NCI-H510A treated with DMSO at 0.1 percent for 48 hours (cell line): ENCODE results near the gene RGS9.
A peak's percentile ranks its signal among the peaks of the same experiment; 100 is the strongest.

Experiments
- DNase-seq: peaks from one replicate; lab custom pipeline; 2025; lab: John Stamatoyannopoulos, UW

The RGS9 gene

GRCh38 chr17:65219124-65219523 lies 82.0 kb downstream of the RGS9 start:
- no peak for DNase-seq

- DNase-seq = no peak
Measured at GRCh38 chr17:65219707-65220106, 82.5 kb downstream of the RGS9 start.

GRCh38 chr17:65220732-65221131 lies 83.6 kb downstream of the RGS9 start:
- no peak for DNase-seq

- DNase-seq = no peak
Measured at GRCh38 chr17:65222214-65222738, 85.1 kb downstream of the RGS9 start.

GRCh38 chr17:65225061-65225460 lies 87.9 kb downstream of the RGS9 start:
- DNase-seq = no peak

- DNase-seq = no peak
Measured at GRCh38 chr17:65226227-65226626, 89.1 kb downstream of the RGS9 start.

- no peak for DNase-seq
Measured at GRCh38 chr17:65227637-65228036, 90.5 kb downstream of the RGS9 start.

GRCh38 chr17:65228287-65228686 lies 91.1 kb downstream of the RGS9 start:
- DNase-seq = no peak

- DNase-seq = peak; percentile 86
Measured at GRCh38 chr17:65228734-65229620, 91.8 kb downstream of the RGS9 start.

- no peak for DNase-seq
Measured at GRCh38 chr17:65229621-65229995, 92.4 kb downstream of the RGS9 start.

- DNase-seq = no peak
Measured at GRCh38 chr17:65230040-65230439, 92.9 kb downstream of the RGS9 start.

GRCh38 chr17:65231086-65231485 lies 93.9 kb downstream of the RGS9 start:
- no peak for DNase-seq

GRCh38 chr17:65231662-65232335 lies 94.6 kb downstream of the RGS9 start:
- DNase-seq = peak; percentile 73

- no peak for DNase-seq
Measured at GRCh38 chr17:65235284-65235683, 98.1 kb downstream of the RGS9 start.

GRCh38 chr17:65236321-65236720 lies 99.2 kb downstream of the RGS9 start:
- DNase-seq = no peak

GRCh38 chr17:65243838-65244625 lies 106.9 kb downstream of the RGS9 start:
- peak; percentile 31 for DNase-seq

- DNase-seq = no peak
Measured at GRCh38 chr17:65246252-65246651, 109.1 kb downstream of the RGS9 start.

GRCh38 chr17:65249774-65250173 lies 112.6 kb downstream of the RGS9 start:
- DNase-seq = no peak

GRCh38 chr17:65254166-65254565 lies 117.0 kb downstream of the RGS9 start:
- no peak for DNase-seq

- DNase-seq = no peak
Measured at GRCh38 chr17:65259281-65259680, 122.1 kb downstream of the RGS9 start.

GRCh38 chr17:65259696-65260485 lies 122.7 kb downstream of the RGS9 start:
- no peak for DNase-seq

- DNase-seq = no peak
Measured at GRCh38 chr17:65260626-65261025, 123.5 kb downstream of the RGS9 start.
